ENCODE data around the gene GLI3. TPM values are rescaled to one million over a fixed set of nuclear protein-coding genes. Genes with fewer than 3 reads are reported as not detected.

The GLI3 gene
- total RNA-seq, 4 donors from 2014 or later: 8.6 to 12.6 (median 8.7) TPM

- Histone ChIP-seq H3K27me3 (no peaks in the 10 kb centered on the region), H3K27ac (no peak overlapping the region), H3K9me3 (no peaks in the 10 kb centered on the region), H3K4me1 (peaks cover 0 to 43% (median 9%) of the 10 kb centered on the region in 4 donors), H3K36me3 (no peaks in the 10 kb centered on the region), H3K4me3 (peak overlapping the region in 3 of 4 donors; percentile 16 to 36 (median 21))
- 79 to 87% methylated on average over 13 of the region's 13 CpGs for WGBS, 2 donors
- TF ChIP-seq CTCF (IDR thresholded peaks at IDR 0.05) (no peak), POLR2A (IDR thresholded peaks at IDR 0.05) (no peak), EP300 (IDR thresholded peaks at IDR 0.05) (no peak)
- DNase-seq (ENCODE audit: low spot score in 2 of 2): no peak
Observed at GRCh38 chr7:42227541-42227935, 9.5 kb downstream of the GLI3 start.

GRCh38 chr7:42227021-42227420 is 10.0 kb downstream of the GLI3 start:
- Histone ChIP-seq H3K27me3 (no peaks in the 10 kb centered on the region), H3K9me3 (no peaks in the 10 kb centered on the region), H3K4me1 (peaks cover 0 to 38% (median 8%) of the 10 kb centered on the region in 4 donors), H3K27ac (no peak overlapping the region), H3K4me3 (no peak overlapping the region), H3K36me3 (no peaks in the 10 kb centered on the region)
- DNase-seq (ENCODE audit: low spot score in 2 of 2): no peak
- no peak for TF ChIP-seq CTCF (IDR thresholded peaks at IDR 0.05)
- TF ChIP-seq EP300 (IDR thresholded peaks at IDR 0.05): no peak
- no peak for TF ChIP-seq POLR2A (IDR thresholded peaks at IDR 0.05)
- WGBS, 2 donors: 56 to 57% methylated on average over 5 of the region's 5 CpGs

GRCh38 chr7:42226354-42226941 is 10.6 kb downstream of the GLI3 start:
- Histone ChIP-seq H3K4me3 (no peak overlapping the region), H3K27me3 (no peaks in the 10 kb centered on the region), H3K36me3 (no peaks in the 10 kb centered on the region), H3K27ac (no peak overlapping the region), H3K9me3 (no peaks in the 10 kb centered on the region), H3K4me1 (peaks cover 0 to 33% (median 6%) of the 10 kb centered on the region in 4 donors)
- DNase-seq (ENCODE audit: low spot score in 2 of 2): no peak
- TF ChIP-seq CTCF (IDR thresholded peaks at IDR 0.05): no peak
- TF ChIP-seq POLR2A (IDR thresholded peaks at IDR 0.05): no peak
- TF ChIP-seq EP300 (IDR thresholded peaks at IDR 0.05): no peak
- 83 to 88% methylated on average over 5 of the region's 5 CpGs for WGBS, 2 donors

- H3K27ac ChIP-seq: no peak overlapping the region
- no peaks in the 10 kb centered on the region for H3K36me3 ChIP-seq
- DNase-seq (ENCODE audit: low spot score in 2 of 2): no peak
- H3K4me1 ChIP-seq: peaks cover 0 to 41% (median 4%) of the 10 kb centered on the region in 4 donors
- H3K9me3 ChIP-seq: no peaks in the 10 kb centered on the region
- WGBS, 2 donors: 76 to 81% methylated on average over 8 of the region's 8 CpGs
- no peak overlapping the region for H3K4me3 ChIP-seq
- TF ChIP-seq POLR2A (IDR thresholded peaks at IDR 0.05) (no peak), EP300 (IDR thresholded peaks at IDR 0.05) (no peak), CTCF (IDR thresholded peaks at IDR 0.05) (no peak)
- no peaks in the 10 kb centered on the region for H3K27me3 ChIP-seq
Observed at GRCh38 chr7:42224391-42225003, 12.5 kb downstream of the GLI3 start.

- H3K4me3 ChIP-seq: no peak overlapping the region
- peaks cover 0 to 41% (median 1%) of the 10 kb centered on the region in 4 donors for H3K4me1 ChIP-seq
- H3K27ac ChIP-seq: no peak overlapping the region
- H3K36me3 ChIP-seq: no peaks in the 10 kb centered on the region
- H3K9me3 ChIP-seq: no peaks in the 10 kb centered on the region
- no peaks in the 10 kb centered on the region for H3K27me3 ChIP-seq
- no peak for DNase-seq (ENCODE audit: low spot score in 2 of 2)
- no peak for TF ChIP-seq POLR2A (IDR thresholded peaks at IDR 0.05)
- TF ChIP-seq EP300 (IDR thresholded peaks at IDR 0.05): no peak
- TF ChIP-seq CTCF (IDR thresholded peaks at IDR 0.05): no peak
- 82 to 85% methylated on average over 11 of the region's 11 CpGs for WGBS, 2 donors
Observed at GRCh38 chr7:42222891-42223290, 14.1 kb downstream of the GLI3 start.

Data from tibial nerve (tissue), 4 donors.